WTC11 (cell line): ENCODE results near the gene CST3. TPM values are rescaled to one million over a fixed set of nuclear protein-coding genes. Genes with fewer than 3 reads are reported as not detected.
"Not testable (repeated sequence)": the region's sequence is repeated elsewhere in the genome, so short reads cannot be mapped to it uniquely, and the experiment has no call there.

Experiments used
- ATAC-seq: fragments of 200-7000 bp; cut with Tn5 transposase; 2 replicates; pipeline ENCODE4 v1.10.0; 2021; ENCODE audit warnings: mild to moderate bottlenecking, moderate library complexity
- CTCF ChIA-PET: fragments of 300-600 bp; sonication (Branson Sonifier 250); formaldehyde crosslinking; loops from one replicate; lab custom pipeline; 2021; ENCODE audit warnings: antibody characterized with exemption; lab: Charles Lee
- POLR2A ChIA-PET: fragments of 350-600 bp; sonication (Branson Sonifier 250); formaldehyde crosslinking; loops from one replicate; lab custom pipeline; 2021; ENCODE audit warnings: antibody characterized with exemption; lab: Charles Lee
- DNase-seq: peaks from one replicate; pipeline ENCODE4 v3.0.0; 2021; ENCODE audit warnings: low spot score
- H3K27ac Mint-ChIP-seq: 2 replicates; pipeline ENCODE4 v1.8.0; 2021; ENCODE audit warnings: mixed read lengths
- H3K27me3 Mint-ChIP-seq: 2 replicates; pipeline ENCODE4 v1.8.0; 2021; ENCODE audit warnings: low read depth, mild to moderate bottlenecking, moderate library complexity, mixed read lengths
- H3K36me3 Mint-ChIP-seq: 2 replicates; pipeline ENCODE4 v1.8.0; 2021; ENCODE audit warnings: mixed read lengths
- H3K4me1 Mint-ChIP-seq: 2 replicates; pipeline ENCODE4 v1.8.0; 2022; ENCODE audit warnings: mixed read lengths
- H3K4me3 Mint-ChIP-seq: 2 replicates; pipeline ENCODE4 v1.8.0; 2021; ENCODE audit warnings: mild to moderate bottlenecking, moderate library complexity, mixed read lengths
- H3K9me3 Mint-ChIP-seq: 2 replicates; pipeline ENCODE4 v1.8.0; 2021; ENCODE audit warnings: mixed read lengths
- CBFB ChIP-seq: sonication (generic); formaldehyde crosslinking; IDR thresholded peaks from 2 replicates; pipeline ENCODE4 v1.8.1; 2022; ENCODE audit warnings: mild to moderate bottlenecking, low read depth, missing genetic modification reagents
- CREM ChIP-seq: sonication (generic); formaldehyde crosslinking; IDR thresholded peaks from 2 replicates; pipeline ENCODE4 v1.8.1; 2022; ENCODE audit warnings: mild to moderate bottlenecking, missing genetic modification reagents, moderate library complexity
- EMX1 ChIP-seq: fragments of 250-450 bp; sonication (Bioruptor Pico); IDR thresholded peaks from 2 replicates; pipeline ENCODE4 v1.8.0; 2021; ENCODE audit warnings: mild to moderate bottlenecking
- IRF2 ChIP-seq: sonication (generic); formaldehyde crosslinking; IDR thresholded peaks from 2 replicates; pipeline ENCODE4 v1.8.0; 2022; ENCODE audit warnings: low read depth, missing genetic modification reagents, borderline replicate concordance
- KAT7 ChIP-seq: sonication (generic); formaldehyde crosslinking; IDR thresholded peaks from 2 replicates; pipeline ENCODE4 v1.8.1; 2023; ENCODE audit warnings: missing genetic modification reagents, mild to moderate bottlenecking, borderline replicate concordance
- NR1H2 ChIP-seq: sonication (generic); formaldehyde crosslinking; IDR thresholded peaks from 2 replicates; pipeline ENCODE4 v1.9.0; 2021; ENCODE audit warnings: mild to moderate bottlenecking, moderate library complexity, missing genetic modification reagents
- RELA ChIP-seq: sonication (generic); formaldehyde crosslinking; IDR thresholded peaks from 2 replicates; pipeline ENCODE4 v1.8.1; 2022; ENCODE audit warnings: missing genetic modification reagents, mild to moderate bottlenecking, borderline replicate concordance
- TCF7 ChIP-seq: sonication (generic); formaldehyde crosslinking; IDR thresholded peaks from 2 replicates; pipeline ENCODE4 v1.8.0; 2022; ENCODE audit warnings: mild to moderate bottlenecking, low read depth, missing genetic modification reagents, moderate library complexity
- TEAD4 ChIP-seq: sonication (generic); formaldehyde crosslinking; IDR thresholded peaks from 2 replicates; pipeline ENCODE4 v1.8.0; 2022; ENCODE audit warnings: mild to moderate bottlenecking, missing genetic modification reagents
- total RNA-seq: library from RNA; stranded (reverse); gene quantifications from 3 replicates; pipeline ENCODE4 v1.2.3, GENCODE V29; 2021
- TF ChIP-seq, protein P1 (sequence below): sonication (generic); formaldehyde crosslinking; IDR thresholded peaks from 2 replicates; pipeline ENCODE4 v1.8.0; 2022; ENCODE audit warnings: mild to moderate bottlenecking, missing genetic modification reagents
- TF ChIP-seq, protein P2 (sequence below): fragments of 250-450 bp; sonication (Bioruptor Pico); IDR thresholded peaks from 2 replicates; pipeline ENCODE4 v1.9.0; 2021; ENCODE audit warnings: mild to moderate bottlenecking, borderline replicate concordance
- TF ChIP-seq, protein P3 (sequence below): fragments of 250-450 bp; sonication (Bioruptor Pico); IDR thresholded peaks from 2 replicates; pipeline ENCODE4 v1.9.0; 2021; ENCODE audit warnings: moderate library complexity, mild to moderate bottlenecking, inconsistent platforms, borderline replicate concordance
- TF ChIP-seq, protein P4 (sequence below): sonication (generic); formaldehyde crosslinking; IDR thresholded peaks from 2 replicates; pipeline ENCODE4 v1.8.1; 2023; ENCODE audit warnings: mild to moderate bottlenecking, moderate library complexity, missing genetic modification reagents
- TF ChIP-seq, protein P5 (sequence below): fragments of 200-600 bp; IDR thresholded peaks from 2 replicates; pipeline ENCODE4 v1.8.0; 2022; ENCODE audit warnings: antibody characterized with exemption
- TF ChIP-seq, protein P6 (sequence below): sonication (generic); formaldehyde crosslinking; IDR thresholded peaks from 2 replicates; pipeline ENCODE4 v1.8.0; 2023; ENCODE audit warnings: missing genetic modification reagents
- TF ChIP-seq, protein P7 (sequence below): sonication (generic); formaldehyde crosslinking; IDR thresholded peaks from 2 replicates; pipeline ENCODE4 v1.8.1; 2023; ENCODE audit warnings: mild to moderate bottlenecking, missing genetic modification reagents, moderate library complexity

CST3 gene
- total RNA-seq, 1 experiment from 2014 or later: 52.1 TPM

DNA sequence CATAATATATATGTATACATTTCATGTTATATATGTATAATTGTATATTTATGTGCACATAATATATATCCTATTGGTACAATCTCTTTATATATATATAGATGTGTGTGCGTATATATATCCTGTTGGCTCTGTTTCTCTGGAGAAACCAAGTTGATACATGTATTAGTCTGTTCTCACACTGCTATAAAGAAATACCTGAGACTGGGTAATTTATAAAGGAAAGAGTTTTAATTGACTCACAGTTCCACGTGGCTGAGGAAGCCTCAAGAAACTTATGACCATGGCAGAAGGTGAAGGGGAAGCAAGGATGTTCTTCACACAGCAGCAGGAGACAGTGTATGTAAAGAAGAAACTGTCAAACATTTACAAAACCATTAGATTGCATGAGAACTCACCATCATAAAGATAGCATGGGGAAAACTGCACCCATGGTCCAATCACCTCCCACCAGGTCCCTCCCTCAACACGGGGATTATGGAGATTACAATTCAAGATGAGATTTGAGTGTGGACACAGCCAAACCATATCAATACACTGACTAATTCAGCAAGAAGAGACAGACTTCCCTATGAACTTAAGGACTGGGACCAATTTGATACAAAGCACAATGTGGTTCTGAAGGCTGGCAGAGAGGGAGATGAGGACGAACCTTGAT lies 14.0 kb downstream of the CST3 start (continued):
- TF ChIP-seq, protein P1, sequence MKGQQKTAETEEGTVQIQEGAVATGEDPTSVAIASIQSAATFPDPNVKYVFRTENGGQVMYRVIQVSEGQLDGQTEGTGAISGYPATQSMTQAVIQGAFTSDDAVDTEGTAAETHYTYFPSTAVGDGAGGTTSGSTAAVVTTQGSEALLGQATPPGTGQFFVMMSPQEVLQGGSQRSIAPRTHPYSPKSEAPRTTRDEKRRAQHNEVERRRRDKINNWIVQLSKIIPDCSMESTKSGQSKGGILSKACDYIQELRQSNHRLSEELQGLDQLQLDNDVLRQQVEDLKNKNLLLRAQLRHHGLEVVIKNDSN (CRISPR knock-in tag): no peak
- TF ChIP-seq KAT7: no peak
- TF ChIP-seq, protein P2, sequence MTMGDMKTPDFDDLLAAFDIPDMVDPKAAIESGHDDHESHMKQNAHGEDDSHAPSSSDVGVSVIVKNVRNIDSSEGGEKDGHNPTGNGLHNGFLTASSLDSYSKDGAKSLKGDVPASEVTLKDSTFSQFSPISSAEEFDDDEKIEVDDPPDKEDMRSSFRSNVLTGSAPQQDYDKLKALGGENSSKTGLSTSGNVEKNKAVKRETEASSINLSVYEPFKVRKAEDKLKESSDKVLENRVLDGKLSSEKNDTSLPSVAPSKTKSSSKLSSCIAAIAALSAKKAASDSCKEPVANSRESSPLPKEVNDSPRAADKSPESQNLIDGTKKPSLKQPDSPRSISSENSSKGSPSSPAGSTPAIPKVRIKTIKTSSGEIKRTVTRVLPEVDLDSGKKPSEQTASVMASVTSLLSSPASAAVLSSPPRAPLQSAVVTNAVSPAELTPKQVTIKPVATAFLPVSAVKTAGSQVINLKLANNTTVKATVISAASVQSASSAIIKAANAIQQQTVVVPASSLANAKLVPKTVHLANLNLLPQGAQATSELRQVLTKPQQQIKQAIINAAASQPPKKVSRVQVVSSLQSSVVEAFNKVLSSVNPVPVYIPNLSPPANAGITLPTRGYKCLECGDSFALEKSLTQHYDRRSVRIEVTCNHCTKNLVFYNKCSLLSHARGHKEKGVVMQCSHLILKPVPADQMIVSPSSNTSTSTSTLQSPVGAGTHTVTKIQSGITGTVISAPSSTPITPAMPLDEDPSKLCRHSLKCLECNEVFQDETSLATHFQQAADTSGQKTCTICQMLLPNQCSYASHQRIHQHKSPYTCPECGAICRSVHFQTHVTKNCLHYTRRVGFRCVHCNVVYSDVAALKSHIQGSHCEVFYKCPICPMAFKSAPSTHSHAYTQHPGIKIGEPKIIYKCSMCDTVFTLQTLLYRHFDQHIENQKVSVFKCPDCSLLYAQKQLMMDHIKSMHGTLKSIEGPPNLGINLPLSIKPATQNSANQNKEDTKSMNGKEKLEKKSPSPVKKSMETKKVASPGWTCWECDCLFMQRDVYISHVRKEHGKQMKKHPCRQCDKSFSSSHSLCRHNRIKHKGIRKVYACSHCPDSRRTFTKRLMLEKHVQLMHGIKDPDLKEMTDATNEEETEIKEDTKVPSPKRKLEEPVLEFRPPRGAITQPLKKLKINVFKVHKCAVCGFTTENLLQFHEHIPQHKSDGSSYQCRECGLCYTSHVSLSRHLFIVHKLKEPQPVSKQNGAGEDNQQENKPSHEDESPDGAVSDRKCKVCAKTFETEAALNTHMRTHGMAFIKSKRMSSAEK (CRISPR knock-in tag): no peak
- TF ChIP-seq, protein P3, sequence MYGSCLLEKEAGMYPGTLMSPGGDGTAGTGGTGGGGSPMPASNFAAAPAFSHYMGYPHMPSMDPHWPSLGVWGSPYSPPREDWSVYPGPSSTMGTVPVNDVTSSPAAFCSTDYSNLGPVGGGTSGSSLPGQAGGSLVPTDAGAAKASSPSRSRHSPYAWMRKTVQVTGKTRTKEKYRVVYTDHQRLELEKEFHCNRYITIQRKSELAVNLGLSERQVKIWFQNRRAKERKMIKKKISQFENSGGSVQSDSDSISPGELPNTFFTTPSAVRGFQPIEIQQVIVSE: no peak

DNA sequence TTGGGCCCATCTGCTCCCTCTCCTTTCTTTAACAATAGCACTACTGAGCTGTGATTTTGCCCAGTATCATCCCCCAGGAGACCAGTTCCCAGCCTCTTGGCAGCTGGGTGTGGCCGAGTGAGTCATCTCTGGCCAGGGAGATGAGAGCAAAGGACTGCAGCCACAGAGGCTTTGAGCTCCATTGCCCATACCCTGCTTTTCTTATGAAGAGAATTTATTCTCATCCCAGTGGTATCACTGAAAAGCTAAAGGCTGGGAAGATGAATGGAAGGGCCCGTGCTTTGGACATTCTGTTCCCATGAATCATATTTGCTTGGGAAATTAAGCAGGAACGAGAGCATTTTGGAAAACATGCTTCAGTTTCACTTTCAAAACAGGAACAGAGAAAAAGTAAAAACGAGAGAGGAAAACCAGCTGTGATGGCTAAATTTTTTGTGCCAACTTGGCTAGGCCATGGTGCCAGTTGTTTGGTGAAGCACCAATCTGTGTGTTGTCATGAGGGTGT lies 14.9 kb downstream of the CST3 start:
- Mint-ChIP-seq H3K9me3 (no peaks in the 10 kb centered on the region), H3K27ac (no peak overlapping the region), H3K27me3 (peaks cover 7% of the 10 kb centered on the region), H3K4me3 (no peak overlapping the region), H3K4me1 (peaks cover 27% of the 10 kb centered on the region), H3K36me3 (no peaks in the 10 kb centered on the region)
- CTCF ChIA-PET: interaction anchor here (0.8 to 1.0 kb wide), 2 partner anchors 12 to 180 kb away, joined by 3 to 4 read pairs; no protein-coding TSS in a partner anchor
- TF ChIP-seq, protein P4, sequence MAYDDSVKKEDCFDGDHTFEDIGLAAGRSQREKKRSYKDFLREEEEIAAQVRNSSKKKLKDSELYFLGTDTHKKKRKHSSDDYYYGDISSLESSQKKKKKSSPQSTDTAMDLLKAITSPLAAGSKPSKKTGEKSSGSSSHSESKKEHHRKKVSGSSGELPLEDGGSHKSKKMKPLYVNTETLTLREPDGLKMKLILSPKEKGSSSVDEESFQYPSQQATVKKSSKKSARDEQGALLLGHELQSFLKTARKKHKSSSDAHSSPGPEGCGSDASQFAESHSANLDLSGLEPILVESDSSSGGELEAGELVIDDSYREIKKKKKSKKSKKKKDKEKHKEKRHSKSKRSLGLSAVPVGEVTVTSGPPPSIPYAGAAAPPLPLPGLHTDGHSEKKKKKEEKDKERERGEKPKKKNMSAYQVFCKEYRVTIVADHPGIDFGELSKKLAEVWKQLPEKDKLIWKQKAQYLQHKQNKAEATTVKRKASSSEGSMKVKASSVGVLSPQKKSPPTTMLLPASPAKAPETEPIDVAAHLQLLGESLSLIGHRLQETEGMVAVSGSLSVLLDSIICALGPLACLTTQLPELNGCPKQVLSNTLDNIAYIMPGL (CRISPR knock-in tag): no peak
- TF ChIP-seq, protein P5, sequence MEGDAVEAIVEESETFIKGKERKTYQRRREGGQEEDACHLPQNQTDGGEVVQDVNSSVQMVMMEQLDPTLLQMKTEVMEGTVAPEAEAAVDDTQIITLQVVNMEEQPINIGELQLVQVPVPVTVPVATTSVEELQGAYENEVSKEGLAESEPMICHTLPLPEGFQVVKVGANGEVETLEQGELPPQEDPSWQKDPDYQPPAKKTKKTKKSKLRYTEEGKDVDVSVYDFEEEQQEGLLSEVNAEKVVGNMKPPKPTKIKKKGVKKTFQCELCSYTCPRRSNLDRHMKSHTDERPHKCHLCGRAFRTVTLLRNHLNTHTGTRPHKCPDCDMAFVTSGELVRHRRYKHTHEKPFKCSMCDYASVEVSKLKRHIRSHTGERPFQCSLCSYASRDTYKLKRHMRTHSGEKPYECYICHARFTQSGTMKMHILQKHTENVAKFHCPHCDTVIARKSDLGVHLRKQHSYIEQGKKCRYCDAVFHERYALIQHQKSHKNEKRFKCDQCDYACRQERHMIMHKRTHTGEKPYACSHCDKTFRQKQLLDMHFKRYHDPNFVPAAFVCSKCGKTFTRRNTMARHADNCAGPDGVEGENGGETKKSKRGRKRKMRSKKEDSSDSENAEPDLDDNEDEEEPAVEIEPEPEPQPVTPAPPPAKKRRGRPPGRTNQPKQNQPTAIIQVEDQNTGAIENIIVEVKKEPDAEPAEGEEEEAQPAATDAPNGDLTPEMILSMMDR: no peak
- TF ChIP-seq NR1H2: no peak
- no peak for TF ChIP-seq IRF2 (CRISPR knock-in tag)
- TF ChIP-seq TCF7 (CRISPR knock-in tag): no peak
- TF ChIP-seq, protein P6, sequence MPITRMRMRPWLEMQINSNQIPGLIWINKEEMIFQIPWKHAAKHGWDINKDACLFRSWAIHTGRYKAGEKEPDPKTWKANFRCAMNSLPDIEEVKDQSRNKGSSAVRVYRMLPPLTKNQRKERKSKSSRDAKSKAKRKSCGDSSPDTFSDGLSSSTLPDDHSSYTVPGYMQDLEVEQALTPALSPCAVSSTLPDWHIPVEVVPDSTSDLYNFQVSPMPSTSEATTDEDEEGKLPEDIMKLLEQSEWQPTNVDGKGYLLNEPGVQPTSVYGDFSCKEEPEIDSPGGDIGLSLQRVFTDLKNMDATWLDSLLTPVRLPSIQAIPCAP (CRISPR knock-in tag): no peak
- no peak for TF ChIP-seq EMX1 (CRISPR knock-in tag)
- no peak for TF ChIP-seq RELA (CRISPR knock-in tag)
- TF ChIP-seq CREM (CRISPR knock-in tag): no peak
- TF ChIP-seq CBFB (CRISPR knock-in tag): no peak
- TF ChIP-seq, protein P7, sequence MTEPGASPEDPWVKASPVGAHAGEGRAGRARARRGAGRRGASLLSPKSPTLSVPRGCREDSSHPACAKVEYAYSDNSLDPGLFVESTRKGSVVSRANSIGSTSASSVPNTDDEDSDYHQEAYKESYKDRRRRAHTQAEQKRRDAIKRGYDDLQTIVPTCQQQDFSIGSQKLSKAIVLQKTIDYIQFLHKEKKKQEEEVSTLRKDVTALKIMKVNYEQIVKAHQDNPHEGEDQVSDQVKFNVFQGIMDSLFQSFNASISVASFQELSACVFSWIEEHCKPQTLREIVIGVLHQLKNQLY (CRISPR knock-in tag): no peak
- TF ChIP-seq TEAD4 (CRISPR knock-in tag): no peak
- no peak for TF ChIP-seq KAT7
- DNase-seq (no peak), ATAC-seq (0 out of 2 replicates have a peak, but pooled peaks have one; percentile 47)
- POLR2A ChIA-PET: no interaction called here

DNA sequence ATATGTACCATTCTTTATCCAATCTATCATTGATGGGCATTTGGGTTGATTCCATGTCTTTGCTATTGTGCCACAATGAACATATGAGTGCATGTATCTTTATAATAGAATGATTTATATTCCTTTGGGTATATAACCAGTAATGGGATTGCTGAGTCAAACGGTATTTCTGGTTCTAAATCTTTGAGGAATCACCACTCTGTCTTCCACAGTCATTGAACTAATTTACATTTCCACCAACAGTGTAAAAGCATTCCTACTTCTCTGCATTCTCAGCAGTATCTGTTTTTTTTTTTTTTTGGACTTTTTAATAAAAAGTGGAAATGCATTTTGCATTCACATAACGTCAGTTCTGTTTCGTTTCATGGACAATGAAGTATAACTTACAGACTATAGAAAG lies 15.4 kb downstream of the CST3 start:
- peaks cover 27% of the 10 kb centered on the region for H3K4me1 Mint-ChIP-seq

DNA sequence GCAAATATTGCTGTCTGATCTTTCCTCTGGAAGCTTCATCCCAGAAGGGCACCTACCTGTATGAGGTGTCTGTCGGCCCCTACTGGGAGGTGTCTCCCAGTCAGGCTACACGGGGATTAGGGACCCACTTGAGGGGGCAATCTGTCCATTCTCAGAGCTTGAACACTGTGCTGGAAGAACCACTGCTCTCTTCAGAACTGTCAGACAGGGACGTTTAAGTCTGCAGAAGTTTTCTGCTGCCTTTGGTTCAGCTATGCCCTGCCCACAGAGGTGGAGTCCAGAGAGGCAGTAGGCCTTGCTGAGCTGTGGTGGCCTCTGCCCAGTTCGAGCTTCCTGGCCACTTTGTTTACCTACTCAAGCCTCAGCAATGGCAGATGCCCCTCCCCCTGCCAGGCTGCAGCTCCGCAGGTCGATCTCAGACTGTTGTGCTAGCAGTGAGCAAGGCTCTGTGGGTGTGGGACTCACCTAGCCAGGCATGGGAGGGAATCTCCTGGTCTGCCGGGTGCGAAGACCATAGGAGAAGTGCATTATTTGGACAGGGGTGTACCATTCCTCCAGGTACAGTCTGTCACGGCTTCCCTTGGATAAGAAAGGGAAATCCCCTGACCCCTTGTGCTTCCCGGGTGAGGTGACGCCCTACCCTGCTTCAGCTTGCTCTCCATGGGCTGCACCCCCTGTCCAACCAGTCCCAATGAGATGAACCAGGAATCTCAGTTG lies 16.9 kb downstream of the CST3 start:
- H3K27ac Mint-ChIP-seq, DNase-seq, H3K36me3 Mint-ChIP-seq, ATAC-seq, H3K4me3 Mint-ChIP-seq, H3K27me3 Mint-ChIP-seq, POLR2A ChIA-PET, H3K9me3 Mint-ChIP-seq: not testable (repeated sequence)
- peaks cover 18% of the 10 kb centered on the region for H3K4me1 Mint-ChIP-seq
- CTCF ChIA-PET: interaction anchor here (0.8 to 1.4 kb wide), 5 partner anchors 11 to 200 kb away, joined by 3 to 5 read pairs (median 3); partner anchors contain the start of gene NAPB

More for the DNA sequence above, 15.4 kb downstream of the CST3 start:
- H3K27ac Mint-ChIP-seq, DNase-seq, POLR2A ChIA-PET, H3K27me3 Mint-ChIP-seq, H3K36me3 Mint-ChIP-seq, H3K4me3 Mint-ChIP-seq, ATAC-seq, H3K9me3 Mint-ChIP-seq: not testable (repeated sequence)
- CTCF ChIA-PET: interaction anchor here (0.8 to 1.0 kb wide), 2 partner anchors 11 to 179 kb away, joined by 3 to 4 read pairs; no protein-coding TSS in a partner anchor
